NCI-H748 (cell line): Measurements from ENCODE around the gene MAPKAPK3.

Source experiments
- DNase-seq: peaks from one replicate; lab custom pipeline; 2025; ENCODE audit not compliant: unreplicated experiment; lab: John Stamatoyannopoulos, UW

MAPKAPK3 gene

DNA sequence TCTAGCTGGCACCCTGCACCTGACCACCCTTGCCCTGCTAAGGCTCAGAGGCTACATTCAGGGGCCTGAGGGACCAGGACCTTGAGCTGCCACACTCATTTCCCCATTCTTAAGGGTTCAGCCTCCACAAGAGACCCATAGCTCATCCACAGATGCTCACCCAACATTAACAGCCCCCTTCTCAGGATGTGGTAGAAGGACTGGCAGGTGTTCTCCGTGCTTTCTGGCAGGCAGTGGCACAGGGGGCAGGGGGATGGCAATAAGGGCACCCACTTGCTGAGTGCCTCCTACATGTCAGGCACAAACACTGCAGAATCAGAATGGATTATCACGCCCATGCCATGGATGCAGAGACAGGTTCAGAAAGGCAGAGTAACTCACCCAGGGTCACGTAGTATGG, 9.4 kb downstream of the MAPKAPK3 start:
- DNase-seq = no peak

- peak; percentile 7 for DNase-seq
These were observed 10.6 kb downstream of the MAPKAPK3 start for GRCh38 chr3:50627407-50628051.

GRCh38 chr3:50628601-50629000, 11.7 kb downstream of the MAPKAPK3 start:
- no peak for DNase-seq

- DNase-seq = peak; percentile 45
These were observed 13.4 kb downstream of the MAPKAPK3 start for GRCh38 chr3:50630394-50630793.

DNA sequence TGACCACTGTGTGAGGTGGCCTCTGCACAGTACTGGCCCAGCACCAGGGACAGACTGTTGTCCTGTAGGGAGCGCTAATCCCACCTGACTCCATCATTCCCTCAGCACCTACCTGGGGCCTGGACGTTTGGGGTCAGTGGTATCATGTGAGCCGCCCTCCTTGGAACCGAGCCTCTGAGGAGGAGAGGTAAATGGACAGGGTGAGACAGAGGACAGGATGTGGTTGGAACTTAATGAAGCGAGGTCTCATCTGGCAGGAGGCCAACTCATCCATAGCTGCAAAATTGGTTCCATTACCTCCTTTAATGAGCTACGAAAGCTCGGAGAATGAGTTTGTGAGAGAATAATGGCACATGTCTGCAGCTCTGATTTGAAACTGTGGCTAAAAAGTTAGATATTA, 13.9 kb downstream of the MAPKAPK3 start:
- DNase-seq = peak; percentile 82

DNA sequence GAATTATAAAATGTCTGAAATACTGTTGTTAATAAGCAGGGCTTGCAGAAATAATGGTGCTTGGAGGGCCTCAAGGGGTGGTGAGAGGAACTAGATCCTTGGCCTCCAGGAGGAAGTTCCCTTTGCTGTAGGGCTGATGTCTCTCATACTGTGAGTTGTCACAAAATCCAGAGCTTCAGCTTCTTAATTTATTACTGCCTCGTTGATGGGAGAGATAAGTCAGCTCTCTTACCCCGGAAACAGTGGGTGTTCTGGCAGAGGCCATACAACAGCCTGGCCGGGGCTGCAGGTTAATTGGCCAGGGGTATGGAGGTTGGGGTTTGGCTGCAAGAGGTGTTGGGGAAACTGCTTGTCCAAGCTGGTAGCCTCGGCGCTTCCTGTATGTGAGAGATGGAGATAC, 15.5 kb downstream of the MAPKAPK3 start:
- DNase-seq = no peak

- no peak for DNase-seq
These were observed 16.4 kb downstream of the MAPKAPK3 start for GRCh38 chr3:50633230-50633790.

- no peak for DNase-seq
These were observed 18.1 kb downstream of the MAPKAPK3 start for GRCh38 chr3:50635066-50635465.

GRCh38 chr3:50637011-50637410, 20.1 kb downstream of the MAPKAPK3 start:
- no peak for DNase-seq

GRCh38 chr3:50637945-50638344, 21.0 kb downstream of the MAPKAPK3 start:
- DNase-seq = no peak

- no peak for DNase-seq
These were observed 22.1 kb downstream of the MAPKAPK3 start for GRCh38 chr3:50639055-50639494.

DNA sequence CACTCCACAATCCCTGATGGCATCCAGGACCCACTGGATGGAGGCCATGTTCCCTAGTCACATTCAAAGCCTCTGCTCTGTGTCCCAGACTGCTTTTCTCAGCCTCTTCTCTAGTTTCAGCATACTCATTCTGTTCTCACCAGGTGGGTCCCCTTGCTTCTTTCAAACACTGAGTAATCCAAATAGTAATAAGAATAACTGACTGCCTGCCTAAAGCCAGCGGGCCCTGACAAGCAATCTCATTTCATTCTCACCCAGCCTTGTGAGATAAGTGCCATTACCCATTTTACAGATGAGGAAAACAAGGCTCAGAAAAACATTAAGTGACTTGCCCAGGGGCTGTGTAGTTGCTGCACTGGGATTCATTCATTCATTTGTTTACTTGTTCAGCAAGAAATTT, 25.4 kb downstream of the MAPKAPK3 start:
- no peak for DNase-seq

- DNase-seq = no peak
These were observed 27.6 kb downstream of the MAPKAPK3 start for GRCh38 chr3:50644561-50644960.

DNA sequence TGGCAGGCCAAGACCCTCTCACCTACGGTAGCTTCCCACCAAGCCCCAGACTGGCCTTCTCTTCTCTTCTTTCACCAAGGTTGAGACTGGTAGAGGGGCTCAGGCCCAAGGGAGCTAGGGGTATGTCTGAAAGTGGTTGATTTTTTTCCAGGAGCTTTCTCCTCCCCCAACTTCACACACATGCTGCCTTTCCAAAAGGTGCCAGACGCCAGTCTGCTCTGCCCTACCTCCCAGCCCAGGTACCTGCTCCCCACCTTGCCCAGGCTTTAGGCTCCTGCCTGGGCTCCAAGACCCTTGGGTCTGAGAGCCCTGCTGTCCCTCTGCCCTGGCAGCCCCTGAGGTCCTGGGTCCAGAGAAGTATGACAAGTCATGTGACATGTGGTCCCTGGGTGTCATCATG, 28.4 kb downstream of the MAPKAPK3 start:
- no peak for DNase-seq

DNA sequence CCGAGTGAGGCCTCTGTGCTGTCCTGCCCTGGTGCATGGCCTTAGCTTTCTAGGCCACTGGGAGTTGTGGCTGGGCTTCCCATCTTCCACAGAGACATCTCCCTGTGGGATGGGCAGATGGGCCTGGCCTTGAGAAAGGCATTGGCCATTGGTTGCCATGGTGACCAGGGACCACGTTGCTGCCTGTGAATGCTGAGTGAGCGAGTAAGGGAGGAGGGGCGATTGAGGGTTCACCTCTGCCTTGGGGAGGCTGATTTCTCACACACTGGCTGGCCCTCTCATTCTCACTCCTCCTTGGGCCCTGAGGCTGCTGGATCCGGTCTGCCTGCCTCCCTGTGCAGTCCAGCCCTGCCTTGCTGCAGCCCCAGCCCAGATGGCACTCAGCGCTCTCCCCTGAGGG, 31.4 kb downstream of the MAPKAPK3 start:
- DNase-seq = peak; percentile 3

DNA sequence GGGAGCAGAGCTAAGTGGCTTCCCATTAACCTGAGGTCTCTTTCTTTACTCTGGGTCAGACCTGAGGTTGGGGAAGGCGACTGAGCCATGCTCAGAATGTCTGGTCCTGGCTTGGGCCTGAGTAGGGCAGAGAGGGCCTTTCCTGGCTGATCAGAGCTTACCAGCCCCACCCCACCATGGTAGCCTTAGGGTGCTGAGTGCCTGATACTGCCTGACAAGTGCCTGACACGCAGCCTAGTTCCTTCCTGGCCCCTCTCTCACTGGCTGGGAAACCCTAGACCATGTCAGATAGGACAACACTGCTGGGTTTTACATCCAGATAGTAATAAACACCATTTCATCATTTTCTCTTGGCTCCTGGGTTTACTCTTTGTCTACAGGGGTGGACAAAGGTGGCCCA, 32.0 kb downstream of the MAPKAPK3 start:
- no peak for DNase-seq

DNA sequence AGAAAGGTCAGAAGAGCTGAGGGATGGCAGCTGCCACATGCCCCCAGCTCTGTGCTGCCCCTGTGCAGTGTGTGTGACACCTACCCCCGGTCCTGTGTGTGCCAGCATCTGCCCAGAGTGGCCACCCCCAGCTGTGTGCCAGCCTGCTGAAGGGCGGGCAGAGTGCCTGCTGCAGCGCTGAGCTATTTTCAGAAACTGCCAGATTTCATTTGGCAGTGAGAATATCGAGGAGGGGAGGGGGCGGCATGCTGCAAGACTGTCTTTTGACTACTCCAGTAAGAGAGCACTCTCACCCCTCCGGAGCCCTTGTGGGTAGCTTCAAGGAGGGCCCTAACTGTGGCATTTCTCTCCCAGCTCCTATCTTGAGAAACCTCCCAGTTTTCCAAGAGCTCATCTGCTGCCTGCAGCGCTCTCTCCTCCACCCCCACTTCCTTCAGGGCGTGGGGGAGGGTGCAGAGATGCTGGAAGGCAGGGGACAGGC, 32.5 kb downstream of the MAPKAPK3 start:
- no peak for DNase-seq

DNA sequence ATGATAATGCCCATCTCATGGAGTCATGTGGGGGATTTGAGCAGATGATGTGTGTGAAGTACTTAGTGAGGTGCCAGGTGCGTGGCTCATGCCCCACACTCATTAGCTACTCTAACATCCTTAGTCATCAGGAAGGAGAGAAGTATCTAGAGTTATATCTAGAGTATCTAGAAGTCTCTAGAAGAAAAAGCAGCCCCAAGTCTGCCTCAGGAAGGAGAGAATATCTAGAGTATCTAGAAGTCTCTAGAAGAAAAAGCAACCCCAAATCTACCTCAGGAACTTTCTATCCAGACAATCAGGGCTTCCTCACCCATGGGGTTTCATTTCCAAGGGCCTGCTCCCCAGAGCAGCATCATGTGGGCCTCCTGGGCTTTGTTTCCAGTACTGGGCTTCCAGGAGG, 33.1 kb downstream of the MAPKAPK3 start:
- no peak for DNase-seq

GRCh38 chr3:50651445-50651844, 34.5 kb downstream of the MAPKAPK3 start:
- no peak for DNase-seq

DNA sequence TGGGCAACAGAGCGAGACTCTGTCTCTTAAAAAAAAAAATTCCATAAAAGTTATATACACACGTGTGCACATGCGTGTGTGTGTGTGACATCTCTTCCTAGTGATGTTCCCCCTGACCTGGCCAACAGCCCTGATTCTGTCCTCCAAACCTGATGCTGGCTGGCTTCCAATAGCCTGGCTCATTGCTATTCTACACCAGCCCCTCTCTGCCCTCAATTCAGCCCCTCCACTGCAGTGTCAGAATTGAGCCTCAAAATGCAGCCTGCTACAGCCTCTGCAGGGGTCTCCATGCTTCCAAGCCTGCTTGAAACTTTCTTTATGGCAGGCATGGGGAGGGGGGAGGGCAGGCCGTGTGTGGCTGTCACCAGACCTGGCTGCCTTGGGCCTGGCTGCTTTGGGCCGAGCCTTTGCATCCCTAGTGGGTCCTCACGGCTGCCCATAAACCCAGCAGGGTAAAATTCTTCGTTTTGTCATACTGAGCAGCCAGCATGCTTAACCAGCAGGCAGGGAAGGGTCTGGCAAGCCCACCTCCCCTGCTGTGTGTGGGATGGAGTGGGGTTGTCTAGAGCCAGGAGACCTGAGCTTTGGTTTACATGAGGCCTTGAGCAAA, 35.1 kb downstream of the MAPKAPK3 start:
- no peak for DNase-seq

- DNase-seq = peak; percentile 5
These were observed 35.8 kb downstream of the MAPKAPK3 start for GRCh38 chr3:50652709-50653108.

DNA sequence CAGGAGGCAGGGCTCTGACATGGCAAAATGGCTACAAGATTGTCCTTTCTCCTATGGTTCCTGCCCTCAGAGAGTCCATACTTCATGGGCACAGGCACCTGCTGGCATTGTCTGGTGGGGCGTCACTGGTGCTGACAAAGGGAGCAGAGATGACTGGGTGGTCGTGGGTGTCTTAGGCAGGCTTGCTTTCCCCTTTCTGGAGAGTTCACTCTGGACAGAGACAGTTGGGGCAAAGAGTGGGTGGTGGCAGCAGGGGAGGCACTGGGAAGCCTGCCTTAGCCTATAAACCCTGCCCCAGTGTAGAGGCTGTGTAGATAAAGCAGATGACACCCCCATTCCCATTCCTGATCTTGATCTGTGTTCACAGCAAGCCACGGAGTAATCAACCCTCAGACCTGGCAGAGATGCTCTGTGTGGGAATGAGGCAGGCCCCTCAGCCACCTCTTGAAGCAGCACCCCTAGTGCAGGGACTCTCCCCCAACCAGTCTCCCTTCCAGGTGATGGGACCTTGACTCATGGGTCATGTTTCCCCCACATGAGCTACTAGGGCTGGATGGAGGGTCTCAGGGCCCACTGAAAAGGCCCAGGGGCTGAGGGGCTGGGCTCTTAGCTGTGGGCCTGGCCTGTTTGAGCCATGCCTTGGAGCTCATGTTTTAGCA, 37.1 kb downstream of the MAPKAPK3 start:
- DNase-seq = no peak
